Fibroblast of lung (primary cell): ENCODE results near the gene GAS2L1.

ENCODE experiments used
- EZH2 ChIP-seq: IDR thresholded peaks from 2 replicates; pipeline ENCODE4 v1.5.1; 2012; ENCODE audit warnings: low read length, control low read depth, mild to moderate bottlenecking; ENCODE audit errors: missing control alignments
- TF ChIP-seq, protein P1 (sequence below), 2 donors: IDR thresholded peaks in 1 of 2; conservative IDR thresholded peaks in 1 of 2; 1 replicate in 1 of 2; 2 replicates in 1 of 2; pipeline ENCODE4 v1.5.1; 2011 to 2012; ENCODE audit warnings: low read length in 2 of 2, control low read depth in 1 of 2, inconsistent platforms in 1 of 2, low read depth in 1 of 2, mild to moderate bottlenecking in 1 of 2

DNA sequence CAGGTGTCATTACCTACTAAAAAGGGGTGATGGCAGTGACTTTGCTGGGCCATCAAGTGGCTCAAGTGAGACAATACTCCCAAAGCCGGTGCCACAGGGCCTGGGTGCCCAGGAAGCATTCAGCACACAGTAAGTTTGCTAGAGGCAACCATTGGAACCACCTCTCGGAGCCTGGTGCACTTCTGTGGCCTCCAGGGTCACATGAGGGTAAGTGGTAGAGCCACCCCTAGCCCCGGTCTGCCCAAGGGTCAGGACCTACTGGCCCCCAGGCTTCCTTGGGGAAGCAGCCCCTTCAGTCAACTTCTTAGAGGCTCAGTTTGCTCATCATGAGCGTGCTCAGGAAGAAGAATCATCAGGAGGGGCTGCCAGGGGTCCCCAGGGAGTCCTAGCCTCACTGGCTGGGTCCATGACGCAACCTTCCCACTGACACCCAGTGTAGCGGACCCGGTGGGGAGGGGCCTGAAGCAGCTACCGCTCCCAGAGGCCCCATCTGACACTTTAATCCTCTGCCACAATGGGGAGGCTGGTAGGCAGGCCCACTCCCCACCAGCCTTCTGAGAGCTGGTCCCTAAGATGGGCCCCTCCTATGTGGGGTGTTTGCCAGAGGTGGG, 26.5 kb downstream of the GAS2L1 start:
- TF ChIP-seq, protein P1, sequence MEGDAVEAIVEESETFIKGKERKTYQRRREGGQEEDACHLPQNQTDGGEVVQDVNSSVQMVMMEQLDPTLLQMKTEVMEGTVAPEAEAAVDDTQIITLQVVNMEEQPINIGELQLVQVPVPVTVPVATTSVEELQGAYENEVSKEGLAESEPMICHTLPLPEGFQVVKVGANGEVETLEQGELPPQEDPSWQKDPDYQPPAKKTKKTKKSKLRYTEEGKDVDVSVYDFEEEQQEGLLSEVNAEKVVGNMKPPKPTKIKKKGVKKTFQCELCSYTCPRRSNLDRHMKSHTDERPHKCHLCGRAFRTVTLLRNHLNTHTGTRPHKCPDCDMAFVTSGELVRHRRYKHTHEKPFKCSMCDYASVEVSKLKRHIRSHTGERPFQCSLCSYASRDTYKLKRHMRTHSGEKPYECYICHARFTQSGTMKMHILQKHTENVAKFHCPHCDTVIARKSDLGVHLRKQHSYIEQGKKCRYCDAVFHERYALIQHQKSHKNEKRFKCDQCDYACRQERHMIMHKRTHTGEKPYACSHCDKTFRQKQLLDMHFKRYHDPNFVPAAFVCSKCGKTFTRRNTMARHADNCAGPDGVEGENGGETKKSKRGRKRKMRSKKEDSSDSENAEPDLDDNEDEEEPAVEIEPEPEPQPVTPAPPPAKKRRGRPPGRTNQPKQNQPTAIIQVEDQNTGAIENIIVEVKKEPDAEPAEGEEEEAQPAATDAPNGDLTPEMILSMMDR (conservative IDR thresholded peaks at IDR 0.05 in 1 of 2, IDR thresholded peaks at IDR 0.05 in 1 of 2; ENCODE audit: low read depth in 1 of 2, low read length in 2 of 2): no peak
- no peak for TF ChIP-seq EZH2
